WTC11 (cell line): ENCODE data around the gene COL11A1. TPM values are rescaled to one million over a fixed set of nuclear protein-coding genes. Genes with fewer than 3 reads are reported as not detected.

ENCODE experiments used
- ATAC-seq: fragments of 200-7000 bp; cut with Tn5 transposase; 2 replicates; pipeline ENCODE4 v1.10.0; 2021; ENCODE audit warnings: mild to moderate bottlenecking, moderate library complexity
- CTCF ChIA-PET: fragments of 300-600 bp; sonication (Branson Sonifier 250); formaldehyde crosslinking; loops from one replicate; lab custom pipeline; 2021; ENCODE audit warnings: antibody characterized with exemption; lab: Charles Lee
- POLR2A ChIA-PET: fragments of 350-600 bp; sonication (Branson Sonifier 250); formaldehyde crosslinking; loops from one replicate; lab custom pipeline; 2021; ENCODE audit warnings: antibody characterized with exemption; lab: Charles Lee
- DNase-seq: peaks from one replicate; pipeline ENCODE4 v3.0.0; 2021; ENCODE audit warnings: low spot score
- H3K27ac Mint-ChIP-seq: 2 replicates; pipeline ENCODE4 v1.8.0; 2021; ENCODE audit warnings: mixed read lengths
- H3K27me3 Mint-ChIP-seq: 2 replicates; pipeline ENCODE4 v1.8.0; 2021; ENCODE audit warnings: low read depth, mild to moderate bottlenecking, moderate library complexity, mixed read lengths
- H3K36me3 Mint-ChIP-seq: 2 replicates; pipeline ENCODE4 v1.8.0; 2021; ENCODE audit warnings: mixed read lengths
- H3K4me1 Mint-ChIP-seq: 2 replicates; pipeline ENCODE4 v1.8.0; 2022; ENCODE audit warnings: mixed read lengths
- H3K4me3 Mint-ChIP-seq: 2 replicates; pipeline ENCODE4 v1.8.0; 2021; ENCODE audit warnings: mild to moderate bottlenecking, moderate library complexity, mixed read lengths
- H3K9me3 Mint-ChIP-seq: 2 replicates; pipeline ENCODE4 v1.8.0; 2021; ENCODE audit warnings: mixed read lengths
- CTCF ChIP-seq: fragments of 200-600 bp; IDR thresholded peaks from 2 replicates; pipeline ENCODE4 v1.8.0; 2022; ENCODE audit warnings: antibody characterized with exemption
- HMGA2 ChIP-seq: fragments of 250-450 bp; sonication (Bioruptor Pico); IDR thresholded peaks from 2 replicates; pipeline ENCODE4 v1.4.0; 2021; ENCODE audit warnings: mild to moderate bottlenecking, moderate library complexity
- IRF1 ChIP-seq: sonication (generic); formaldehyde crosslinking; IDR thresholded peaks from 2 replicates; pipeline ENCODE4 v1.8.0; 2023; ENCODE audit warnings: missing genetic modification reagents
- IRF2 ChIP-seq: sonication (generic); formaldehyde crosslinking; IDR thresholded peaks from 2 replicates; pipeline ENCODE4 v1.8.0; 2022; ENCODE audit warnings: low read depth, missing genetic modification reagents, borderline replicate concordance
- MXD4 ChIP-seq: fragments of 250-450 bp; sonication (Bioruptor Pico); IDR thresholded peaks from 2 replicates; pipeline ENCODE4 v1.8.0; 2021; ENCODE audit warnings: mild to moderate bottlenecking, moderate library complexity, borderline replicate concordance
- NR1H2 ChIP-seq: sonication (generic); formaldehyde crosslinking; IDR thresholded peaks from 2 replicates; pipeline ENCODE4 v1.9.0; 2021; ENCODE audit warnings: mild to moderate bottlenecking, moderate library complexity, missing genetic modification reagents
- PRRX2 ChIP-seq: fragments of 250-450 bp; sonication (Bioruptor Pico); IDR thresholded peaks from 2 replicates; pipeline ENCODE4 v1.8.0; 2021; ENCODE audit warnings: mild to moderate bottlenecking
- RORB ChIP-seq: fragments of 250-450 bp; sonication (Bioruptor Pico); IDR thresholded peaks from 2 replicates; pipeline ENCODE4 v1.9.0; 2021; ENCODE audit warnings: mild to moderate bottlenecking
- SMAD3 ChIP-seq: sonication (generic); formaldehyde crosslinking; IDR thresholded peaks from 2 replicates; pipeline ENCODE4 v1.8.0; 2022; ENCODE audit warnings: missing genetic modification reagents, mild to moderate bottlenecking, borderline replicate concordance
- SP1 ChIP-seq: sonication (generic); formaldehyde crosslinking; conservative IDR thresholded peaks from 2 replicates; pipeline ENCODE4 v1.8.1; 2022; ENCODE audit warnings: missing genetic modification reagents
- ZNF317 ChIP-seq: sonication (generic); formaldehyde crosslinking; IDR thresholded peaks from 2 replicates; pipeline ENCODE4 v1.8.1; 2023; ENCODE audit warnings: low read depth, mild to moderate bottlenecking, moderate library complexity, missing genetic modification reagents, borderline replicate concordance
- total RNA-seq: library from RNA; stranded (reverse); gene quantifications from 3 replicates; pipeline ENCODE4 v1.2.3, GENCODE V29; 2021
- TF ChIP-seq, protein P1 (sequence below): sonication (generic); formaldehyde crosslinking; IDR thresholded peaks from 2 replicates; pipeline ENCODE4 v1.8.1; 2023; ENCODE audit warnings: mild to moderate bottlenecking, moderate library complexity, missing genetic modification reagents
- TF ChIP-seq, protein P2 (sequence below): sonication (generic); formaldehyde crosslinking; IDR thresholded peaks from 2 replicates; pipeline ENCODE4 v1.8.1; 2022; ENCODE audit warnings: low read depth, missing genetic modification reagents, borderline replicate concordance
- TF ChIP-seq, protein P3 (sequence below): sonication (generic); formaldehyde crosslinking; IDR thresholded peaks from 2 replicates; pipeline ENCODE4 v1.8.1; 2022; ENCODE audit warnings: mild to moderate bottlenecking, moderate library complexity, missing genetic modification reagents
- TF ChIP-seq, protein P4 (sequence below): sonication (generic); formaldehyde crosslinking; IDR thresholded peaks from 2 replicates; pipeline ENCODE4 v1.8.0; 2022; ENCODE audit warnings: mild to moderate bottlenecking, missing genetic modification reagents
- TF ChIP-seq, protein P5 (sequence below): sonication (generic); formaldehyde crosslinking; conservative IDR thresholded peaks from 2 replicates; pipeline ENCODE4 v1.8.1; 2023; ENCODE audit warnings: mild to moderate bottlenecking, low read depth, missing genetic modification reagents, moderate library complexity
- TF ChIP-seq, protein P6 (sequence below): sonication (generic); formaldehyde crosslinking; IDR thresholded peaks from 2 replicates; pipeline ENCODE4 v1.8.0; 2022; ENCODE audit warnings: mild to moderate bottlenecking, missing genetic modification reagents
- TF ChIP-seq, protein P7 (sequence below): sonication (generic); formaldehyde crosslinking; IDR thresholded peaks from 2 replicates; pipeline ENCODE4 v1.8.0; 2022; ENCODE audit warnings: mild to moderate bottlenecking, missing genetic modification reagents

COL11A1 gene
- total RNA-seq, 1 experiment from 2014 or later = 13.1 TPM

- DNase-seq = peak; percentile 12
Observed at GRCh38 chr1:103107741-103108375, 464 bp downstream of the COL11A1 start.

DNA sequence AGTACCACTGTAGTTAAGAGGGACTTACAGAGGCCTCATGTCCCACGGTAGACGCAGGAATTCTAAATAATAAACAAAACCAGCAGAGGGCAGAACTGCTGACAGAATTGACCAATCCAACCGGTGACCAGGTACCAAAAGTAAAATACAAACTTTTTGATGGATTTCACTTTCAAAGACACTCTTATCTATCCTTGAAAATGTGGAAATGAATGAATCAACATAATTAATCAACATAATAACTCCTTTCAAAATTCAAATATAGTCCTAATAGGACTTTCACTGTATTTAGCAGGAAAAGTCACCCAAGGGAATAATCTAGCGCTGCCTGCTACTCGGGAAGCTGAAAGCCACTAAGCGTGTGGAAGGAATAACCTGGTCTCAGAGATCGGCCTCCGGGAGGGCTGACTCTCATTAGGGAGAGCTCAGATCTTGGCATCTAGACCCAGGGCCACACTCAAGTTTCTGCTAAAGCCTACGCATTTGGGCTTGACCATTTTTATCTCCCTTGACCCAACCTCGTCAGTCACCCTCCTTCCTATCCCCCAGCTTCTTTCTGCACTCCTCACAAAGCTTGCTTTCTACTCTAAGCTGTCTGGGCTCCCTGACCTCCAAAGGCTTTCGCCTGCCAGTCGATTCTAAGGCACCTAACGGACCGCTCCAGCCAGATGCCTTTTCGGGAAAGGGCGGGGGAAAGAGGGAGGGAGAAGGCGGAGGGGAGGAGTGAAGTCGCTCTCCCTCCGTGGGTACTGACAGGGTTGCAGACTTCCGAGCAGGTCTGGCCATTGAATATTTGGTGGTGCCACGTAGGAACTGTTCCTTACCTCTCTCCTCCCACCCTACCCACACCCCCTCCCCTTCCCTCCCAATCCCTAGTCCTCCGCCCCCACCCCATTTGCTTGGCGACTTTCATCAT is 1.6 kb downstream of the COL11A1 start:
- Mint-ChIP-seq H3K4me3 (peak overlapping the region; percentile 82), H3K9me3 (no peaks in the 10 kb centered on the region), H3K36me3 (no peaks in the 10 kb centered on the region), H3K4me1 (peaks cover 26% of the 10 kb centered on the region), H3K27ac (no peak overlapping the region), H3K27me3 (peaks cover 6% of the 10 kb centered on the region)
- POLR2A ChIA-PET = no interaction called here
- DNase-seq (peak; percentile 40), ATAC-seq (peak; percentile 14)
- TF ChIP-seq, protein P1, sequence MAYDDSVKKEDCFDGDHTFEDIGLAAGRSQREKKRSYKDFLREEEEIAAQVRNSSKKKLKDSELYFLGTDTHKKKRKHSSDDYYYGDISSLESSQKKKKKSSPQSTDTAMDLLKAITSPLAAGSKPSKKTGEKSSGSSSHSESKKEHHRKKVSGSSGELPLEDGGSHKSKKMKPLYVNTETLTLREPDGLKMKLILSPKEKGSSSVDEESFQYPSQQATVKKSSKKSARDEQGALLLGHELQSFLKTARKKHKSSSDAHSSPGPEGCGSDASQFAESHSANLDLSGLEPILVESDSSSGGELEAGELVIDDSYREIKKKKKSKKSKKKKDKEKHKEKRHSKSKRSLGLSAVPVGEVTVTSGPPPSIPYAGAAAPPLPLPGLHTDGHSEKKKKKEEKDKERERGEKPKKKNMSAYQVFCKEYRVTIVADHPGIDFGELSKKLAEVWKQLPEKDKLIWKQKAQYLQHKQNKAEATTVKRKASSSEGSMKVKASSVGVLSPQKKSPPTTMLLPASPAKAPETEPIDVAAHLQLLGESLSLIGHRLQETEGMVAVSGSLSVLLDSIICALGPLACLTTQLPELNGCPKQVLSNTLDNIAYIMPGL = 0 out of 2 replicates have a peak, but pooled peaks have one; percentile 48
- TF ChIP-seq, protein P2, sequence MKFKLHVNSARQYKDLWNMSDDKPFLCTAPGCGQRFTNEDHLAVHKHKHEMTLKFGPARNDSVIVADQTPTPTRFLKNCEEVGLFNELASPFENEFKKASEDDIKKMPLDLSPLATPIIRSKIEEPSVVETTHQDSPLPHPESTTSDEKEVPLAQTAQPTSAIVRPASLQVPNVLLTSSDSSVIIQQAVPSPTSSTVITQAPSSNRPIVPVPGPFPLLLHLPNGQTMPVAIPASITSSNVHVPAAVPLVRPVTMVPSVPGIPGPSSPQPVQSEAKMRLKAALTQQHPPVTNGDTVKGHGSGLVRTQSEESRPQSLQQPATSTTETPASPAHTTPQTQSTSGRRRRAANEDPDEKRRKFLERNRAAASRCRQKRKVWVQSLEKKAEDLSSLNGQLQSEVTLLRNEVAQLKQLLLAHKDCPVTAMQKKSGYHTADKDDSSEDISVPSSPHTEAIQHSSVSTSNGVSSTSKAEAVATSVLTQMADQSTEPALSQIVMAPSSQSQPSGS (CRISPR knock-in tag) = no peak
- no peak for TF ChIP-seq SP1 (CRISPR knock-in tag)
- peak; percentile 34; the same call in 1 of the 2 replicates for TF ChIP-seq CTCF
- 0 out of 2 replicates have a peak, but pooled peaks have one; percentile 40 for TF ChIP-seq RORB (CRISPR knock-in tag)
- CTCF ChIA-PET = interaction anchor here (0.6 to 5.8 kb wide), 9 partner anchors 14 to 445 kb away, joined by 3 to 106 read pairs (median 3); no protein-coding TSS in a partner anchor

More at GRCh38 chr1:103107741-103108375, 464 bp downstream of the COL11A1 start:
- Mint-ChIP-seq H3K4me1 (peaks cover 24% of the 10 kb centered on the region), H3K27ac (peak overlapping the region; percentile 42; the same call in 1 of the 2 replicates)
- CTCF ChIA-PET = interaction anchor here (0.6 to 5.8 kb wide), 3 partner anchors 118 to 354 kb away, joined by 3 to 106 read pairs (median 3); no protein-coding TSS in a partner anchor
- ATAC-seq = peak; percentile 1; the same call in 1 of the 2 replicates
- TF ChIP-seq MXD4 (CRISPR knock-in tag) = no peak
- TF ChIP-seq, protein P3, sequence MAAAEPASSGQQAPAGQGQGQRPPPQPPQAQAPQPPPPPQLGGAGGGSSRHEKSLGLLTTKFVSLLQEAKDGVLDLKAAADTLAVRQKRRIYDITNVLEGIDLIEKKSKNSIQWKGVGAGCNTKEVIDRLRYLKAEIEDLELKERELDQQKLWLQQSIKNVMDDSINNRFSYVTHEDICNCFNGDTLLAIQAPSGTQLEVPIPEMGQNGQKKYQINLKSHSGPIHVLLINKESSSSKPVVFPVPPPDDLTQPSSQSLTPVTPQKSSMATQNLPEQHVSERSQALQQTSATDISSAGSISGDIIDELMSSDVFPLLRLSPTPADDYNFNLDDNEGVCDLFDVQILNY (CRISPR knock-in tag) = no peak
- no peak for TF ChIP-seq IRF2 (CRISPR knock-in tag)
- TF ChIP-seq PRRX2 = no peak
- TF ChIP-seq IRF1 (CRISPR knock-in tag) = no peak
- TF ChIP-seq NR1H2 = no peak
- no peak for TF ChIP-seq HMGA2 (CRISPR knock-in tag)
- TF ChIP-seq, protein P4, sequence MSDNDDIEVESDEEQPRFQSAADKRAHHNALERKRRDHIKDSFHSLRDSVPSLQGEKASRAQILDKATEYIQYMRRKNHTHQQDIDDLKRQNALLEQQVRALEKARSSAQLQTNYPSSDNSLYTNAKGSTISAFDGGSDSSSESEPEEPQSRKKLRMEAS (CRISPR knock-in tag) = no peak
- no peak for TF ChIP-seq SMAD3 (CRISPR knock-in tag)
- TF ChIP-seq, protein P5, sequence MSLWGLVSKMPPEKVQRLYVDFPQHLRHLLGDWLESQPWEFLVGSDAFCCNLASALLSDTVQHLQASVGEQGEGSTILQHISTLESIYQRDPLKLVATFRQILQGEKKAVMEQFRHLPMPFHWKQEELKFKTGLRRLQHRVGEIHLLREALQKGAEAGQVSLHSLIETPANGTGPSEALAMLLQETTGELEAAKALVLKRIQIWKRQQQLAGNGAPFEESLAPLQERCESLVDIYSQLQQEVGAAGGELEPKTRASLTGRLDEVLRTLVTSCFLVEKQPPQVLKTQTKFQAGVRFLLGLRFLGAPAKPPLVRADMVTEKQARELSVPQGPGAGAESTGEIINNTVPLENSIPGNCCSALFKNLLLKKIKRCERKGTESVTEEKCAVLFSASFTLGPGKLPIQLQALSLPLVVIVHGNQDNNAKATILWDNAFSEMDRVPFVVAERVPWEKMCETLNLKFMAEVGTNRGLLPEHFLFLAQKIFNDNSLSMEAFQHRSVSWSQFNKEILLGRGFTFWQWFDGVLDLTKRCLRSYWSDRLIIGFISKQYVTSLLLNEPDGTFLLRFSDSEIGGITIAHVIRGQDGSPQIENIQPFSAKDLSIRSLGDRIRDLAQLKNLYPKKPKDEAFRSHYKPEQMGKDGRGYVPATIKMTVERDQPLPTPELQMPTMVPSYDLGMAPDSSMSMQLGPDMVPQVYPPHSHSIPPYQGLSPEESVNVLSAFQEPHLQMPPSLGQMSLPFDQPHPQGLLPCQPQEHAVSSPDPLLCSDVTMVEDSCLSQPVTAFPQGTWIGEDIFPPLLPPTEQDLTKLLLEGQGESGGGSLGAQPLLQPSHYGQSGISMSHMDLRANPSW = no peak
- no peak for TF ChIP-seq SP1 (CRISPR knock-in tag)
- TF ChIP-seq, protein P6, sequence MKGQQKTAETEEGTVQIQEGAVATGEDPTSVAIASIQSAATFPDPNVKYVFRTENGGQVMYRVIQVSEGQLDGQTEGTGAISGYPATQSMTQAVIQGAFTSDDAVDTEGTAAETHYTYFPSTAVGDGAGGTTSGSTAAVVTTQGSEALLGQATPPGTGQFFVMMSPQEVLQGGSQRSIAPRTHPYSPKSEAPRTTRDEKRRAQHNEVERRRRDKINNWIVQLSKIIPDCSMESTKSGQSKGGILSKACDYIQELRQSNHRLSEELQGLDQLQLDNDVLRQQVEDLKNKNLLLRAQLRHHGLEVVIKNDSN (CRISPR knock-in tag) = no peak
- TF ChIP-seq, protein P7, sequence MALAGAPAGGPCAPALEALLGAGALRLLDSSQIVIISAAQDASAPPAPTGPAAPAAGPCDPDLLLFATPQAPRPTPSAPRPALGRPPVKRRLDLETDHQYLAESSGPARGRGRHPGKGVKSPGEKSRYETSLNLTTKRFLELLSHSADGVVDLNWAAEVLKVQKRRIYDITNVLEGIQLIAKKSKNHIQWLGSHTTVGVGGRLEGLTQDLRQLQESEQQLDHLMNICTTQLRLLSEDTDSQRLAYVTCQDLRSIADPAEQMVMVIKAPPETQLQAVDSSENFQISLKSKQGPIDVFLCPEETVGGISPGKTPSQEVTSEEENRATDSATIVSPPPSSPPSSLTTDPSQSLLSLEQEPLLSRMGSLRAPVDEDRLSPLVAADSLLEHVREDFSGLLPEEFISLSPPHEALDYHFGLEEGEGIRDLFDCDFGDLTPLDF (CRISPR knock-in tag) = no peak
- no peak for TF ChIP-seq ZNF317
- TF ChIP-seq, all 79 proteins: peak for 0
- Mint-ChIP-seq H3K27me3 (peaks cover 6% of the 10 kb centered on the region), H3K4me3 (peak overlapping the region; percentile 82), H3K36me3 (no peaks in the 10 kb centered on the region), H3K9me3 (no peaks in the 10 kb centered on the region)
- POLR2A ChIA-PET = interaction anchor here (0.9 kb wide), 1 partner anchor 8 kb away, joined by 3 read pairs; no protein-coding TSS in a partner anchor
